Type B pancreatic cell (in vitro differentiated cells): Measurements from ENCODE around the gene EDARADD. TPM values are rescaled to one million over a fixed set of nuclear protein-coding genes. Genes with fewer than 3 reads are reported as not detected.
"Not testable (repeated sequence)": the region's sequence is repeated elsewhere in the genome, so short reads cannot be mapped to it uniquely, and the experiment has no call there.

Experiments
- DNase-seq: peaks from one replicate; pipeline ENCODE4 v3.0.0; 2021; ENCODE audit warnings: mixed read lengths; ENCODE audit not compliant: unreplicated experiment; ENCODE audit errors: extremely low spot score
- H3K27ac Mint-ChIP-seq: 2 replicates; pipeline ENCODE4 v1.8.0; 2021; ENCODE audit warnings: mild to moderate bottlenecking, mixed read lengths
- H3K27me3 Mint-ChIP-seq: 2 replicates; pipeline ENCODE4 v1.8.0; 2021; ENCODE audit warnings: mixed read lengths
- H3K36me3 Mint-ChIP-seq: 2 replicates; pipeline ENCODE4 v1.8.0; 2021; ENCODE audit warnings: mixed read lengths
- H3K4me1 Mint-ChIP-seq: one replicate; pipeline ENCODE4 v1.8.0; 2021; ENCODE audit warnings: mixed read lengths; ENCODE audit not compliant: unreplicated experiment
- H3K4me3 Mint-ChIP-seq: 2 replicates; pipeline ENCODE4 v1.8.0; 2021; ENCODE audit warnings: mild to moderate bottlenecking, mixed read lengths
- H3K9me3 Mint-ChIP-seq: 2 replicates; pipeline ENCODE4 v1.8.0; 2021; ENCODE audit warnings: mixed read lengths
- CTCF ChIP-seq: fragments of 200-600 bp; sonication (generic); conservative IDR thresholded peaks from 2 replicates; pipeline ENCODE4 v1.5.0; 2021; ENCODE audit warnings: antibody characterized with exemption, mild to moderate bottlenecking
- total RNA-seq: library from RNA; stranded (reverse); gene quantifications from 2 replicates; pipeline ENCODE4 v1.2.1, GENCODE V29; 2021; ENCODE audit warnings: low replicate concordance

Gene EDARADD
- total RNA-seq, 1 donor from 2014 or later: 14.8 TPM

GRCh38 chr1:236365999-236366570, 28.0 kb upstream of the EDARADD start:
- TF ChIP-seq CTCF: no peak
- no peaks in the 10 kb centered on the region for H3K36me3 Mint-ChIP-seq
- H3K9me3 Mint-ChIP-seq: no peaks in the 10 kb centered on the region
- peaks cover 11% of the 10 kb centered on the region for H3K4me1 Mint-ChIP-seq
- DNase-seq: no peak
- no peaks in the 10 kb centered on the region for H3K27me3 Mint-ChIP-seq
- no peak overlapping the region for H3K27ac Mint-ChIP-seq
- H3K4me3 Mint-ChIP-seq: peak overlapping the region; percentile 16

DNA sequence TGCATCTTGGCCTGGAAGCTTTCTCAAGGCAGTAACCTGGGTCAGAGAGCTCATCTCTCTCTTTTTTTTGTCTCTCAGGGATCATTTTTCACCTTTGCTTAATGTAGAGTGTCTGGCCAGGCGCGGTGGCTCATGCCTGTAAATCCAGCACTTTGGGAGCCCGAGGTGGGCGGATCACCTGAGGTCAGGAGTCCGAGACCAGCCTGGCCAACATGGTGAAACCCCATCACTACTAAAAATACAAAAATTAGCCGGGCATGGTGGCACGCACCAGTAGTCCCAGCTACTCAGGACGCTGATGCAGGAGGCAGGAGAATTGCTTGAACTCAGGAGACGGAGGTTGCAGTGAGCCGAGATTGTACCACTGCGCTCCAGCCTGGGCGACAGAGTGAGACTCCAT, 27.4 kb upstream of the EDARADD start:
- Mint-ChIP-seq H3K4me1 (peaks cover 11% of the 10 kb centered on the region), H3K4me3 (peak overlapping the region; percentile 16)
- not testable (repeated sequence) for H3K36me3 Mint-ChIP-seq, H3K27me3 Mint-ChIP-seq, H3K9me3 Mint-ChIP-seq, DNase-seq, H3K27ac Mint-ChIP-seq

DNA sequence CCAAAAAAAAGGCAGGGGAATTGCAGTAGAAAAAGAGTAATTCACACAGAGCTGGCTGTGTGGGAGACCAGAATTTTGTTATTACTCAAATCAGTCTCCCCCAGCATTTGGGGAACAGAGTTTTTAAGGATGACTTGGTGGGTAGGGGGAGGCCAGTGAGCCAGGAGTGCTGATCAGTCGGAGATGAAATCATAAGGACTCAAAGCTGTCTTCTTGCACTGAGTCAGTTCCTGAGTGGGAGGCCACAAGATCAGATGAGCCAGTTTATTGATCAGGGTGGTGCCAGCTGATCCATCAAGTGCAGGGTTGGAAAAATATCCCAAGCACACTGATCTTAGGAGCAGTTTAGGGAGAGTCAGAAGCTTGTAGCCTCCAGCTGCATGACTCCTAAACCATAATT, 23.7 kb upstream of the EDARADD start:
- no peak for DNase-seq
- no peaks in the 10 kb centered on the region for H3K36me3 Mint-ChIP-seq
- H3K4me1 Mint-ChIP-seq: peaks cover 11% of the 10 kb centered on the region
- H3K4me3 Mint-ChIP-seq: no peak overlapping the region
- H3K27ac Mint-ChIP-seq: no peak overlapping the region
- H3K9me3 Mint-ChIP-seq: no peaks in the 10 kb centered on the region
- TF ChIP-seq CTCF: no peak
- H3K27me3 Mint-ChIP-seq: no peaks in the 10 kb centered on the region

DNA sequence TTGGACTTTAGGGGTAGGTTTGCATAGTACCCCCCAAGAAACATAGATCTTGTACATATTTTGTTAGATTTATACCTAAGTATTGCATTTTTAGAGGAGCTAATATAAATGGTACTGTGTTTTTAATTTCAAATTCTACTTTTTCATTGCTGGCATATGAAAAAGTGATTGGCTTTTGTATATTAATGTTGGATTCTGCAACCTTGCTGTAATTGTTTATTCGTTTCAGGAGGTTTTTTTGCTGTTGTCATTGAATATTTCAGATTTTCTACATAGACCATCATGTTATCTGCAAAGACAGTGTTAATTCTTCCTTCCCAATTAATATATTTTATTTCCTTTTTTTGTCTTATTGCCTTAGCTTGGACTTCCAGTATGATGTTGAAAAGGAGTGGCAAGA, 23.0 kb upstream of the EDARADD start:
- Mint-ChIP-seq H3K27ac (no peak overlapping the region), H3K9me3 (no peaks in the 10 kb centered on the region), H3K36me3 (no peaks in the 10 kb centered on the region), H3K4me3 (no peak overlapping the region), H3K27me3 (no peaks in the 10 kb centered on the region), H3K4me1 (peaks cover 11% of the 10 kb centered on the region)
- DNase-seq: no peak
- TF ChIP-seq CTCF: no peak

DNA sequence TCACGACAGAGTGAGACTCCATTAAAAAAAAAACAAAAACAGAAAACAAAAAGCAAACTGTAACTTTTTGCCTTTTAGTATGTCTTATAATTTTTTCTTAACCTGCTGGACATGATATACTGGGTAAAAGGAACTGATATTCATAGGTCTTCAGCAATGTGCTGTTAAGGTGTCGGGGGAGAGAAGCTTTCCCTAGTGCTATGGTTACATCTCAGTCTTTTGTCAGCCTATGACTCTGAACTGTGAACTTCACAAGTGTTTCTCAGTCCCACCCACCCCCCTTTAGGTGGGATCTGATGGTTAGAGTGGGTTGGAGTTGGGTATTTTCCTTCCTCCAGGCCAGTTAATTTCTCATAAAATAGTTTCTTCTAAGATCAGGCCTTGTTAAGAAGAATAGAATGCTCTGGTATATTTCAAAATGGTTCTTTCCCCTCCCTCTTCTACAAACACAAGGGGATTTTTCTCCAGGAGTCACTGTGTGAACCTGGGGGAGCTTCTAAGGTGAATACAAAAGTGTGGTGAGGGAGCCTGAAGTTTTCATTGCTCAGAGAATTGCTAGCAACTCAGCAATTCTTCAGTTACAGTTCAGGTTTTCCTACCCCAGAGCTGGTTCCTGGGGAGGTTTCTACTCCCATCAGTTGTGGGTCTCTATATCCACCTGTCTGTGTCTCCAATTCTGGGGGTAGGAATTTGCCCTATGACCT, 16.1 kb upstream of the EDARADD start:
- Mint-ChIP-seq H3K36me3 (no peaks in the 10 kb centered on the region), H3K27me3 (no peaks in the 10 kb centered on the region), H3K4me3 (no peak overlapping the region), H3K4me1 (no peaks in the 10 kb centered on the region), H3K27ac (no peak overlapping the region), H3K9me3 (no peaks in the 10 kb centered on the region)
- no peak for TF ChIP-seq CTCF
- DNase-seq: no peak

DNA sequence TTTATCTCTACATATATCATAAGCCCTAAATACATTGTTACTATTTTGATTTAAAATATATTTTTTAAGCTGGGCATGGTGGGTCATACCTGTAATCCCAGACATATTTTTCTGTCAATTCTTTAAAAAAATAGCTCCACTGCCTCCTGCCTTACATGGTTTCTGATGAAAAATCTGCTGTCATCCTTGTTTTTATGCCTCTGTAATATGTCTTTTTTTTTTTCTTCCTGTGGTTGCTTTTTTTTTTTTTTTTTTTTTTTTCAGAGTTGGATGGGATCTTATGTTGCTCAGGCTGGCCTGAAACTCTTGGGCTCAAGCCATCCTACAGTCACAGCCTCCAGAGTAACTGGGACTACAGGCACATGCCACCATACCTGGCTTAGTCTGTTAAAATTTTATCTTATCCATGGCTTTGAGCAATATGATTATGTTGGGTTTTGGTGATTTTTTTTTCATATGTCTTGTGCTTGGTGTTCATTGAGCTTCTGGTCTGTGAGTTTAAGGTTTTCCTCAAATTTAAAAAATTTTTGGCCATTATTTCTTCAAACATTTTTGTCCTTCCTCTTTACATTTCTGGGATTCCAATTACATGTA, 12.4 kb upstream of the EDARADD start:
- no peaks in the 10 kb centered on the region for H3K9me3 Mint-ChIP-seq
- H3K4me1 Mint-ChIP-seq: no peaks in the 10 kb centered on the region
- no peak for DNase-seq
- no peak overlapping the region for H3K27ac Mint-ChIP-seq
- no peak overlapping the region for H3K4me3 Mint-ChIP-seq
- no peak for TF ChIP-seq CTCF
- no peaks in the 10 kb centered on the region for H3K36me3 Mint-ChIP-seq
- no peaks in the 10 kb centered on the region for H3K27me3 Mint-ChIP-seq
